NCI-H2227 (cell line): ENCODE measurements around the gene DGKA.
"Not testable (repeated sequence)": the region's sequence is repeated elsewhere in the genome, so short reads cannot be mapped to it uniquely, and the experiment has no call there.

Experiments
- DNase-seq: peaks from one replicate; lab custom pipeline; 2025; ENCODE audit not compliant: unreplicated experiment; lab: John Stamatoyannopoulos, UW

Gene DGKA

GRCh38 chr12:55930771-55931316, at the start of gene DGKA:
Gene DGKA, plus strand, starts transcription at chr12:55931162. Its CDS starts 5,342 bp downstream, at chr12:55936504.
- peak; percentile 51 for DNase-seq

GRCh38 chr12:55885113-55885512, 45.8 kb upstream of the DGKA start:
- DNase-seq, result no peak

- DNase-seq, result no peak
Observed at GRCh38 chr12:55891310-55891709, 39.7 kb upstream of the DGKA start.

GRCh38 chr12:55893723-55894122, 37.2 kb upstream of the DGKA start:
- no peak for DNase-seq

GRCh38 chr12:55899082-55899481, 31.9 kb upstream of the DGKA start:
- no peak for DNase-seq

GRCh38 chr12:55901881-55902490, 29.0 kb upstream of the DGKA start:
- no peak for DNase-seq

- no peak for DNase-seq
Observed at GRCh38 chr12:55906056-55906455, 24.9 kb upstream of the DGKA start.

GRCh38 chr12:55908726-55909512, 22.0 kb upstream of the DGKA start:
- DNase-seq, result no peak

GRCh38 chr12:55909513-55909884, 21.5 kb upstream of the DGKA start:
- no peak for DNase-seq

GRCh38 chr12:55912908-55913307, 18.1 kb upstream of the DGKA start:
- no peak for DNase-seq

GRCh38 chr12:55915482-55915859, 15.5 kb upstream of the DGKA start:
- DNase-seq, result no peak

- DNase-seq, result not testable (repeated sequence)
Observed at GRCh38 chr12:55919032-55919431, 11.9 kb upstream of the DGKA start.

- DNase-seq, result no peak
Observed at GRCh38 chr12:55922126-55922525, 8.8 kb upstream of the DGKA start.

GRCh38 chr12:55923648-55924047, 7.3 kb upstream of the DGKA start:
- DNase-seq, result not testable (repeated sequence)

- no peak for DNase-seq
Observed at GRCh38 chr12:55925371-55925770, 5.6 kb upstream of the DGKA start.

GRCh38 chr12:55925870-55926737, 4.9 kb upstream of the DGKA start:
- no peak for DNase-seq

GRCh38 chr12:55926738-55927587, 4.0 kb upstream of the DGKA start:
- DNase-seq, result peak; percentile 91

- peak; percentile 54 for DNase-seq
Observed at GRCh38 chr12:55927588-55928502, 3.1 kb upstream of the DGKA start, which contains the start of gene PYM1. Gene PYM1, minus strand, starts transcription at chr12:55927894. Its CDS starts 133 bp downstream, at chr12:55927761.

GRCh38 chr12:55929306-55929791, 1.6 kb upstream of the DGKA start:
- no peak for DNase-seq
